B cell (primary cell): Measurements from ENCODE around the gene PCYOX1L. TPM values are rescaled to one million over a fixed set of nuclear protein-coding genes. Genes with fewer than 3 reads are reported as not detected.

Experiments
- ATAC-seq: fragments of 200-7000 bp; cut with Tn5 transposase; one replicate; pipeline ENCODE4 v1.10.0; 2021; ENCODE audit warnings: low read depth, mild to moderate bottlenecking, moderate number of reproducible peaks, moderate library complexity
- CTCF ChIA-PET: fragments of 350-600 bp; sonication (Branson Sonifier 250); formaldehyde crosslinking; loops from one replicate; lab custom pipeline; 2021; ENCODE audit warnings: antibody characterized with exemption, inconsistent platforms; lab: Charles Lee
- POLR2A ChIA-PET: fragments of 350-600 bp; sonication (Branson Sonifier 250); formaldehyde crosslinking; loops from one replicate; lab custom pipeline; 2021; ENCODE audit warnings: antibody characterized with exemption; lab: Charles Lee
- DNase-seq: peaks from one replicate; pipeline ENCODE4 v3.0.0; 2013
- H2AFZ ChIP-seq: 2 replicates; pipeline ENCODE4 v1.6.1; 2012; ENCODE audit warnings: mild to moderate bottlenecking, low read depth, low read length; ENCODE audit not compliant: insufficient read depth, poor library complexity, severe bottlenecking
- H3K27ac ChIP-seq, 2 donors: 1 replicate in 1 of 2; 2 replicates in 1 of 2; pipeline ENCODE4 v1.5.1; 2012 to 2013; ENCODE audit warnings: low read length in 2 of 2, mild to moderate bottlenecking in 2 of 2, moderate library complexity in 1 of 2
- H3K27me3 ChIP-seq, 4 experiments: fragments of 200-600 bp in 1 of 4; sonication (generic) in 1 of 4; replicated peaks in 1 of 4; 1 replicate in 2 of 4; 2 replicates in 2 of 4; pipeline versions ENCODE4 v1.6.1 to v1.7.0; 2013 to 2016; ENCODE audit warnings: low read length in 3 of 4, mild to moderate bottlenecking in 2 of 4, mixed read lengths in 1 of 4, moderate library complexity in 1 of 4; ENCODE audit not compliant: insufficient read depth in 4 of 4, control insufficient read depth in 3 of 4; ENCODE audit errors: control extremely low read depth in 1 of 4
- H3K36me3 ChIP-seq, 2 experiments: replicated peaks in 1 of 2; 1 replicate in 1 of 2; 2 replicates in 1 of 2; pipeline versions ENCODE4 v1.6.1 to v1.7.1; 2013; ENCODE audit warnings: low read length in 1 of 2; ENCODE audit not compliant: insufficient read depth in 2 of 2, control insufficient read depth in 1 of 2; ENCODE audit errors: control extremely low read depth in 1 of 2, extremely low read depth in 1 of 2
- H3K4me1 ChIP-seq, 2 donors: fragments of 200-600 bp in 1 of 2; sonication (generic) in 1 of 2; 1 replicate in 1 of 2; 2 replicates in 1 of 2; pipeline versions ENCODE4 v1.5.1 to v1.6.1; 2013 to 2017; ENCODE audit warnings: low read length in 2 of 2; ENCODE audit not compliant: control insufficient read depth in 2 of 2, insufficient read depth in 2 of 2
- H3K4me2 ChIP-seq: replicated peaks from 2 replicates; pipeline ENCODE3; 2012; ENCODE audit warnings: mild to moderate bottlenecking, low read depth, low read length; ENCODE audit not compliant: poor library complexity, severe bottlenecking
- H3K4me3 ChIP-seq, 5 experiments: fragments of 200-600 bp in 1 of 5; sonication (generic) in 1 of 5; 1 replicate in 3 of 5; 2 replicates in 2 of 5; pipeline versions ENCODE4 v1.5.1 to v1.7.0; 2011 to 2016; ENCODE audit warnings: low read length in 4 of 5, mild to moderate bottlenecking in 4 of 5, low read depth in 2 of 5, control low read depth in 1 of 5, moderate library complexity in 1 of 5; ENCODE audit not compliant: insufficient read depth in 1 of 5; ENCODE audit errors: control extremely low read depth in 1 of 5, extremely low read depth in 1 of 5
- H3K79me2 ChIP-seq: fragments of 200-600 bp; sonication (generic); one replicate; pipeline ENCODE4 v1.6.0; 2016; ENCODE audit warnings: low read length; ENCODE audit not compliant: control insufficient read depth, insufficient read depth
- H3K9ac ChIP-seq: fragments of 200-600 bp; sonication (generic); 2 replicates; pipeline ENCODE4 v1.6.1; 2017; ENCODE audit warnings: mild to moderate bottlenecking, low read length, moderate library complexity
- H3K9me3 ChIP-seq, 3 donors: one replicate each; pipeline versions ENCODE4 v1.6.1 to v1.7.1; 2013; ENCODE audit warnings: low read length in 2 of 3; ENCODE audit not compliant: control insufficient read depth in 2 of 3, insufficient read depth in 1 of 3; ENCODE audit errors: control extremely low read depth in 1 of 3
- H4K20me1 ChIP-seq: 2 replicates; pipeline ENCODE4 v1.6.0; 2012; ENCODE audit warnings: mild to moderate bottlenecking, low read length; ENCODE audit not compliant: insufficient read depth, control insufficient read depth, poor library complexity, severe bottlenecking
- H3K27ac Mint-ChIP-seq: one replicate; pipeline ENCODE4 v1.8.0; 2021; ENCODE audit warnings: mixed read lengths
- H3K27me3 Mint-ChIP-seq: one replicate; pipeline ENCODE4 v1.8.0; 2021; ENCODE audit warnings: mixed read lengths
- H3K4me1 Mint-ChIP-seq: one replicate; pipeline ENCODE4 v1.8.0; 2021; ENCODE audit warnings: mixed read lengths
- H3K4me3 Mint-ChIP-seq: one replicate; pipeline ENCODE4 v1.8.0; 2021; ENCODE audit warnings: mixed read lengths
- H3K9me3 Mint-ChIP-seq: one replicate; pipeline ENCODE4 v1.8.0; 2022; ENCODE audit warnings: mixed read lengths; ENCODE audit not compliant: insufficient read depth
- EZH2 ChIP-seq: IDR thresholded peaks from 2 replicates; pipeline ENCODE4 v1.6.1; 2012; ENCODE audit warnings: borderline replicate concordance, low read depth, mild to moderate bottlenecking, moderate library complexity, low read length; ENCODE audit not compliant: insufficient read depth, poor library complexity, severe bottlenecking
- WGBS: methylation state at CpG from one replicate; pipeline ENCODE4 v1.1.5; 2013; ENCODE audit warnings: missing lambda C conversion rate; ENCODE audit not compliant: insufficient coverage; 5-methylcytosine and 5-hydroxymethylcytosine counted together
- intact Hi-C: fragments of 100-400 bp; cut with micrococcal nuclease; formaldehyde crosslinking; loops from one replicate; pipeline ENCODE4 v1.10.0; 2022
- polyA plus RNA-seq: library from polyadenylated mRNA; depleted of rRNA; stranded (reverse); fragments of >200 nt; gene quantifications from 2 replicates; pipeline ENCODE4 v1.2.3, GENCODE V29; 2012
- total RNA-seq, 2 donors: library from RNA; stranded (reverse); fragments of 120-200 nt in 1 of 2; gene quantifications; 1 replicate in 1 of 2; 2 replicates in 1 of 2; pipeline versions ENCODE4 v1.2.3 to v1.2.4, GENCODE V29; 2013 to 2022
- TF ChIP-seq, protein P1 (sequence below): fragments of 200-600 bp; IDR thresholded peaks from one replicate; pipeline ENCODE4 v1.8.0; 2022; ENCODE audit warnings: antibody characterized with exemption, mild to moderate bottlenecking

Gene PCYOX1L
- total and polyA plus RNA-seq, 2 donors (not counting 1 experiment from before 2014, with no cell fraction given): 11.7 to 19.4 TPM

DNA sequence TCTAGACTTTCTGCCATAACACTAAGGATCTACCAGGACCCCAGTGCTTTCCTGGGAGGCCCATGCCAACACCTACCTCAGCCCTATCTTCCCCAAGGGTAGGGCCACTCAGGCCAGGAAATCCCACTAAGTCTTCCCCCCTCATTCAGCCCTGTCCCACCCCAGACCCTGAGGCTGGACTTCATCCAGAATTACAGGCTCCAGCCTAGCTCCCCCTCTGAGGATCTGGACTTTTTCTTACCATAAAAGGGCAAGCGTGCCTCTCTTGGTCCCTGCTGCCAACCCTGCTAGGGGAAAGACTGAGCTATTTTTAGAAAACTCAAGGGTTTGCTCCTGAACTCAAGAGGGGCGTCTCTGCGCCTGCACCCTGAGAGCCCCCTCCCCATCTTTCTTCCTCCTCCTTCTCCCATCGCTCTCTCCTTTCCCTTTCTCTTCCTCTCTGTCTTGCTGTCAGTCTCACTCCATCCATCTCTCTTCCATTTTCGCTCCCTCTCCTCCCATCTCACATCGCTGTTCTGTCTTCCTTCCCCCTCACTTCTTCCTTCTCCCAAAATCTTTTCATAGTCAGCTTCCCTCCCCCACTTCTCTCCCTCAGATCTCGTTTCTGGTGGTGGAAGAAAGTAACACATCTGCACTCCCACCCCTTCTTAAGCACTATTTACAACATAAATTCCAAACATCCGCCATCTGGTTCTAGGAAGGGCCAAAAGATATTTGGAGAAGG, 59.3 kb downstream of the PCYOX1L start:
- H3K9ac ChIP-seq: no peak overlapping the region
- ATAC-seq: no peak
- no peaks in the 10 kb centered on the region for H3K9me3 ChIP-seq
- intact Hi-C loops: no loop called here
- 81% methylated on average over 5 of the region's 8 CpGs for WGBS
- no peaks in the 10 kb centered on the region for H3K4me1 ChIP-seq
- POLR2A ChIA-PET: no interaction called here
- peaks cover 0 to 5% (median 2%) of the 10 kb centered on the region in 4 experiments for H3K27me3 ChIP-seq
- H3K4me3 ChIP-seq: no peak overlapping the region
- H3K27ac ChIP-seq: no peak overlapping the region
- H3K36me3 ChIP-seq: no peaks in the 10 kb centered on the region
- H3K4me3 Mint-ChIP-seq: no peak overlapping the region
- no peaks in the 10 kb centered on the region for H3K4me1 Mint-ChIP-seq
- no peak overlapping the region for H3K27ac Mint-ChIP-seq
- H3K79me2 ChIP-seq: no peaks in the 10 kb centered on the region
- H3K27me3 Mint-ChIP-seq: peaks cover 17% of the 10 kb centered on the region
- H2AFZ ChIP-seq: no peak overlapping the region
- no peaks in the 10 kb centered on the region for H4K20me1 ChIP-seq
- TF ChIP-seq, protein P1, sequence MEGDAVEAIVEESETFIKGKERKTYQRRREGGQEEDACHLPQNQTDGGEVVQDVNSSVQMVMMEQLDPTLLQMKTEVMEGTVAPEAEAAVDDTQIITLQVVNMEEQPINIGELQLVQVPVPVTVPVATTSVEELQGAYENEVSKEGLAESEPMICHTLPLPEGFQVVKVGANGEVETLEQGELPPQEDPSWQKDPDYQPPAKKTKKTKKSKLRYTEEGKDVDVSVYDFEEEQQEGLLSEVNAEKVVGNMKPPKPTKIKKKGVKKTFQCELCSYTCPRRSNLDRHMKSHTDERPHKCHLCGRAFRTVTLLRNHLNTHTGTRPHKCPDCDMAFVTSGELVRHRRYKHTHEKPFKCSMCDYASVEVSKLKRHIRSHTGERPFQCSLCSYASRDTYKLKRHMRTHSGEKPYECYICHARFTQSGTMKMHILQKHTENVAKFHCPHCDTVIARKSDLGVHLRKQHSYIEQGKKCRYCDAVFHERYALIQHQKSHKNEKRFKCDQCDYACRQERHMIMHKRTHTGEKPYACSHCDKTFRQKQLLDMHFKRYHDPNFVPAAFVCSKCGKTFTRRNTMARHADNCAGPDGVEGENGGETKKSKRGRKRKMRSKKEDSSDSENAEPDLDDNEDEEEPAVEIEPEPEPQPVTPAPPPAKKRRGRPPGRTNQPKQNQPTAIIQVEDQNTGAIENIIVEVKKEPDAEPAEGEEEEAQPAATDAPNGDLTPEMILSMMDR: no peak
- no peak for TF ChIP-seq EZH2
- CTCF ChIA-PET: no interaction called here
- no peaks in the 10 kb centered on the region for H3K9me3 Mint-ChIP-seq
- H3K4me2 ChIP-seq: no peak overlapping the region
- DNase-seq: no peak

DNA sequence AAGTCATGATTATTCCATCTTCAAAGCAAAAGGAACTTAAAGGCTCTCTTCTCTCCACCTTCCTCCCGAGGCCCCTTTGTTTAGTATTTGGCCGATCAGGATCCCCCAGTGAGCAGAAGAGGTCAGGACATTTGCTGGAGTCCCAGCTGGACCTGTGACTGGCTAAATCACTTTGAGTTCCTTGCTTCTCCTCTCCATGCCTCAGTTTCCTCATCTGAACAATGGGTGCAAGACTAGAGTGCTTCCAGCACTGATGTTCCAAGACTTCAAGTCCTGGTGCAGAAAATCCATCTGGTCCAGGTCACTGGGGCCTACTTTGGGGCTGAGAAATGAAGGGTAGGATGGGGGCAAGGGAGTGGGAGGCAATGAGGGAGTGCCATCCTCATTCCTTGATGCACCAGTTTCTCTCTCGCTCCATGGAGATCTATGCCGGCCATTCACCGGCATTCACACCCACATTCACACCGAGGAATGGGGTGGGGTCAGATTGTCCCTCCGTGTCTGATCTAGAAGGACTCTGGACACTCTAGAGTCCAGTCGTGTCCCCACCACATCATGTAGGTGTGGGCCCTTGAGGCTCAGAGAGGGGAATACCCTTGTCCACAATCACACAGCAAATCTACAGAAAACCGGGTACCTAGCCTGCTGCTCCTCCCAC, 60.0 kb downstream of the PCYOX1L start:
- ATAC-seq (no peak), DNase-seq (no peak)
- no peak overlapping the region for H3K4me2 ChIP-seq
- no peak overlapping the region for H3K4me3 ChIP-seq
- H3K9me3 ChIP-seq: no peaks in the 10 kb centered on the region
- Mint-ChIP-seq H3K4me3 (no peak overlapping the region), H3K9me3 (no peaks in the 10 kb centered on the region), H3K4me1 (no peaks in the 10 kb centered on the region), H3K27me3 (peaks cover 19% of the 10 kb centered on the region), H3K27ac (no peak overlapping the region)
- intact Hi-C loops: no loop called here
- no peaks in the 10 kb centered on the region for H4K20me1 ChIP-seq
- no peak overlapping the region for H2AFZ ChIP-seq
- H3K9ac ChIP-seq: no peak overlapping the region
- 94% methylated on average over 7 of the region's 9 CpGs for WGBS
- TF ChIP-seq, protein P1: no peak
- TF ChIP-seq EZH2: no peak
- H3K36me3 ChIP-seq: no peaks in the 10 kb centered on the region
- ChIA-PET POLR2A (no interaction called here), CTCF (no interaction called here)
- H3K79me2 ChIP-seq: no peaks in the 10 kb centered on the region
- H3K4me1 ChIP-seq: no peaks in the 10 kb centered on the region
- no peak overlapping the region for H3K27ac ChIP-seq
- peaks cover 0 to 5% (median 2%) of the 10 kb centered on the region in 4 experiments for H3K27me3 ChIP-seq
